GM18870 (cell line): Measurements from ENCODE around the gene IER5L.

Experiments
- ATAC-seq: cut with Tn5 transposase; IDR thresholded peaks from one replicate; pipeline ENCODE4 v1.9.1; 2021; ENCODE audit warnings: moderate library complexity; ENCODE audit not compliant: unreplicated experiment

IER5L gene

GRCh38 chr9:129177791-129178567 lies at the start of gene IER5L:
TSS of gene IER5L (minus strand) at chr9:129178261. CDS start at chr9:129178052, 209 bp downstream.
- peak; percentile 72 for ATAC-seq

- ATAC-seq: no peak
Observed at GRCh38 chr9:129227843-129228189, 49.8 kb upstream of the IER5L start.

- no peak for ATAC-seq
Observed at GRCh38 chr9:129225815-129226214, 47.8 kb upstream of the IER5L start.

GRCh38 chr9:129225490-129225778 lies 47.4 kb upstream of the IER5L start:
- ATAC-seq: no peak

- ATAC-seq: no peak
Observed at GRCh38 chr9:129224618-129225489, 46.8 kb upstream of the IER5L start.

GRCh38 chr9:129223551-129224208 lies 45.6 kb upstream of the IER5L start:
- ATAC-seq: no peak

GRCh38 chr9:129222819-129223218 lies 44.8 kb upstream of the IER5L start:
- ATAC-seq: no peak

- ATAC-seq: no peak
Observed at GRCh38 chr9:129221979-129222635, 44.0 kb upstream of the IER5L start.

GRCh38 chr9:129221233-129221632 lies 43.2 kb upstream of the IER5L start:
- ATAC-seq: no peak

- ATAC-seq: no peak
Observed at GRCh38 chr9:129220771-129221170, 42.7 kb upstream of the IER5L start.

GRCh38 chr9:129218918-129219317 lies 40.9 kb upstream of the IER5L start:
- ATAC-seq: no peak

GRCh38 chr9:129218272-129218625 lies 40.2 kb upstream of the IER5L start:
- no peak for ATAC-seq

- ATAC-seq: no peak
Observed at GRCh38 chr9:129213551-129213950, 35.5 kb upstream of the IER5L start.

GRCh38 chr9:129211686-129212085 lies 33.6 kb upstream of the IER5L start:
- no peak for ATAC-seq

GRCh38 chr9:129210125-129210524 lies 32.1 kb upstream of the IER5L start:
- ATAC-seq: no peak

- ATAC-seq: no peak
Observed at GRCh38 chr9:129209580-129209979, 31.5 kb upstream of the IER5L start.

- ATAC-seq: no peak
Observed at GRCh38 chr9:129209109-129209508, 31.0 kb upstream of the IER5L start.

- no peak for ATAC-seq
Observed at GRCh38 chr9:129208207-129209032, 30.4 kb upstream of the IER5L start.

- no peak for ATAC-seq
Observed at GRCh38 chr9:129206905-129207304, 28.8 kb upstream of the IER5L start.

- ATAC-seq: no peak
Observed at GRCh38 chr9:129206401-129206800, 28.3 kb upstream of the IER5L start.

GRCh38 chr9:129204840-129205239 lies 26.8 kb upstream of the IER5L start:
- no peak for ATAC-seq
